Measurements from ENCODE around the gene HSFY2. TPM values are rescaled to one million over a fixed set of nuclear protein-coding genes. Genes with fewer than 3 reads are reported as not detected.
"Not testable (repeated sequence)": the region's sequence is repeated elsewhere in the genome, so short reads cannot be mapped to it uniquely, and the experiment has no call there.

Gene HSFY2
- total RNA-seq (2014; rRNA removed; shearing (Covaris generic)), result not detected in 2 replicates

GRCh38 chrY:18773635-18774034 is at the start of gene HSFY2:
Gene HSFY2 (minus strand): TSS chrY:18773735. CDS start chrY:18773618, 117 bp downstream.
- not testable (repeated sequence) for H3K27ac ChIP-seq; H3K36me3 ChIP-seq; DNase-seq (ENCODE audit: low read depth in 1 of 2, low spot score in 2 of 2); H3K4me3 ChIP-seq; H3K4me1 ChIP-seq (replicated peaks); H3K9me3 ChIP-seq (replicated peaks); H3K27me3 ChIP-seq (replicated peaks)

GRCh38 chrY:18815751-18816150 is 42.2 kb upstream of the HSFY2 start:
- H3K4me3 ChIP-seq; H3K27me3 ChIP-seq (replicated peaks); H3K9me3 ChIP-seq (replicated peaks); H3K36me3 ChIP-seq; H3K4me1 ChIP-seq (replicated peaks); H3K27ac ChIP-seq; DNase-seq (ENCODE audit: low read depth in 1 of 2, low spot score in 2 of 2): not testable (repeated sequence)

- H3K36me3 ChIP-seq; H3K4me1 ChIP-seq (replicated peaks); H3K27ac ChIP-seq; H3K27me3 ChIP-seq (replicated peaks); DNase-seq (ENCODE audit: low read depth in 1 of 2, low spot score in 2 of 2); H3K4me3 ChIP-seq; H3K9me3 ChIP-seq (replicated peaks): not testable (repeated sequence)
Measured at GRCh38 chrY:18788757-18789406, 15.3 kb upstream of the HSFY2 start.

- H3K9me3 ChIP-seq (replicated peaks); H3K4me3 ChIP-seq; DNase-seq (ENCODE audit: low read depth in 1 of 2, low spot score in 2 of 2); H3K27me3 ChIP-seq (replicated peaks); H3K36me3 ChIP-seq; H3K27ac ChIP-seq; H3K4me1 ChIP-seq (replicated peaks): not testable (repeated sequence)
Measured at GRCh38 chrY:18754077-18754476, 19.5 kb downstream of the HSFY2 start.

GRCh38 chrY:18753133-18753815 is 20.3 kb downstream of the HSFY2 start:
- not testable (repeated sequence) for H3K36me3 ChIP-seq; H3K4me1 ChIP-seq (replicated peaks); DNase-seq (ENCODE audit: low read depth in 1 of 2, low spot score in 2 of 2); H3K9me3 ChIP-seq (replicated peaks); H3K4me3 ChIP-seq; H3K27me3 ChIP-seq (replicated peaks); H3K27ac ChIP-seq

- not testable (repeated sequence) for H3K4me3 ChIP-seq; H3K36me3 ChIP-seq; H3K27ac ChIP-seq; H3K27me3 ChIP-seq (replicated peaks); H3K4me1 ChIP-seq (replicated peaks); H3K9me3 ChIP-seq (replicated peaks); DNase-seq (ENCODE audit: low read depth in 1 of 2, low spot score in 2 of 2)
Measured at GRCh38 chrY:18723714-18724113, 49.8 kb downstream of the HSFY2 start.

Other genes starting within 250 kb of the HSFY2 start
- gene HSFY1, start 227.0 kb downstream of the HSFY2 start, total RNA-seq (2014; rRNA removed; shearing (Covaris generic)), result not detected in 2 replicates